Natural killer cell (primary cell): ENCODE data around the gene TACC3. TPM values are rescaled to one million over a fixed set of nuclear protein-coding genes. Genes with fewer than 3 reads are reported as not detected.

Experiments used
- ATAC-seq, 3 donors: fragments of 150-1000 bp in 2 of 3; fragments of 200-7000 bp in 1 of 3; cut with Tn5 transposase; 1 replicate in 1 of 3; 2 replicates in 2 of 3; pipeline ENCODE4 v1.10.0; 2021; ENCODE audit warnings: mild to moderate bottlenecking in 2 of 3, moderate library complexity in 2 of 3
- DNase-seq, 2 donors: peaks; one replicate each; pipeline versions ENCODE4 v3.0.0 to v3.0.0-alpha.2; 2013 to 2021; ENCODE audit warnings: mixed read lengths in 1 of 2
- H3K27ac ChIP-seq: one replicate; pipeline ENCODE4 v1.5.1; 2013; ENCODE audit warnings: mild to moderate bottlenecking, low read length
- H3K27me3 ChIP-seq: one replicate; pipeline ENCODE4 v1.6.1; 2013; ENCODE audit warnings: low read length; ENCODE audit not compliant: control insufficient read depth, insufficient read depth
- H3K36me3 ChIP-seq: one replicate; pipeline ENCODE4 v1.6.1; 2013; ENCODE audit warnings: low read length; ENCODE audit not compliant: control insufficient read depth, insufficient read depth
- H3K4me1 ChIP-seq: one replicate; pipeline ENCODE4 v1.6.1; 2013; ENCODE audit warnings: low read length; ENCODE audit not compliant: control insufficient read depth, insufficient read depth
- H3K4me3 ChIP-seq: one replicate; pipeline ENCODE4 v1.5.1; 2013; ENCODE audit warnings: low read length
- H3K9me3 ChIP-seq: one replicate; pipeline ENCODE4 v1.6.1; 2013; ENCODE audit warnings: low read length; ENCODE audit not compliant: control insufficient read depth, insufficient read depth
- H3K27ac Mint-ChIP-seq, 2 donors: one replicate each; pipeline ENCODE4 v1.8.0; 2022; ENCODE audit warnings: mild to moderate bottlenecking in 2 of 2, mixed read lengths in 2 of 2, moderate library complexity in 1 of 2
- H3K27me3 Mint-ChIP-seq, 2 donors: one replicate each; pipeline ENCODE4 v1.8.0; 2022; ENCODE audit warnings: low read depth in 2 of 2, mixed read lengths in 2 of 2
- H3K36me3 Mint-ChIP-seq: one replicate; pipeline ENCODE4 v1.8.0; 2022; ENCODE audit warnings: mixed read lengths
- H3K4me1 Mint-ChIP-seq, 2 donors: one replicate each; pipeline ENCODE4 v1.8.0; 2022; ENCODE audit warnings: mixed read lengths in 2 of 2
- H3K4me3 Mint-ChIP-seq: one replicate; pipeline ENCODE4 v1.8.0; 2022; ENCODE audit warnings: mild to moderate bottlenecking, moderate library complexity, mixed read lengths
- H3K9me3 Mint-ChIP-seq, 2 donors: one replicate each; pipeline ENCODE4 v1.8.0; 2022; ENCODE audit warnings: mixed read lengths in 2 of 2
- WGBS: methylation state at CpG from one replicate; pipeline ENCODE4 v1.1.7; 2013; ENCODE audit warnings: missing lambda C conversion rate; ENCODE audit not compliant: insufficient coverage; 5-methylcytosine and 5-hydroxymethylcytosine counted together
- intact Hi-C: fragments of 100-400 bp; cut with micrococcal nuclease; formaldehyde crosslinking; loops from one replicate; pipeline ENCODE4 v1.14.2; 2022
- total RNA-seq, 4 donors: library from RNA; stranded (reverse); fragments of 120-200 nt in 1 of 4; gene quantifications; one replicate each; pipeline versions ENCODE4 v1.2.3 to v1.2.4, GENCODE V29; 2013 to 2022
- TF ChIP-seq, protein P1 (sequence below): fragments of 200-600 bp; IDR thresholded peaks from one replicate; pipeline ENCODE4 v1.8.0; 2022; ENCODE audit warnings: antibody characterized with exemption

Gene TACC3
- total RNA-seq, 3 donors from 2014 or later (not counting 1 experiment from before 2014, with no cell fraction given), result 23.4 to 43.7 (median 32.5) TPM

DNA sequence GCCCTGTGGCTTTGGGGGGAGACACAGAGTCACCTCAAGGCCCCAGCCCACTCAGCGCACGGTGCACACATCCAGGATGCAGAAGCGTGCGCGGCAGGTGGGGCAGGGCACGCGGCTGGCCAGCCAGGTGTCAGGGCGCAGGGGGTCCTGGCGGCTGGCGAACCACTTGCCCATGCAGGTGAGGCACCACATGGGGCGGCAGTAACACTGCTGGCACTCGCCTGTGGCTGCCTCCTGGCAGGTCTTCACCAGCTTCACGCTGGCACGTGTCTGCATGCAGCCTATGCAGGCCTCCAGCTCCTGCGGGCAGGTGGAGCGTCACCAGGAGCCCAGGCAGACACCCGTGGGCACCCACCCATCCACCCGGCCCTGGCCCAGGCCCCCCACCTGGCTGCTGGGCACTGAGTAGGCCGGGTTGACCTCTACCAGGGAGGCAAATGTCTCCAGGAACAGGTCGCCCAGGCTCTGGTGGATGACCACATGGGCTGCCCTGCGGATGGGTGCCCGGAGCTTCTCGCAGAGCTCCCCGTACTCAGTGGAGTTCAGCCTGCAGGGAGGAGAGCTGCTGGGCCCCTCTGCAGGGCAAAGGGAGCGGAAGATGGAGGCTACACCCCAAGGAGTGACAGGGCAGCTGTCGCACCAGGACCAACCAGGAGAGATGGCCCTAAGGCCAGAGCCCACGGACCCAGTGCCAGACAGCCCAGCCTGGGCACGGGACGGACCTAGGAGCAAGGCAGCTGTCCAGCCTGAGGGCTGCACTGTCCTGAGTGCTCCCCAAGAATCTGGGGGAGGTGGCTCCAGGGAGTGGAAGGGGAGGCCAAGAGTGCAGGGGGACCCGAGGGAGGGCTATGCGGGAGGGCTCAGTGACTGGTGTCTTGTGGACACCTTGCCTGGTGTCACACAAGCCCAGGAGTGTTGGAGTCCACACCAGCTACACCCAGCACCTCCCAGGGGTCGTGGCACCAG is 3.9 kb upstream of the TACC3 start:
- no peaks in the 10 kb centered on the region for H3K9me3 ChIP-seq
- H3K27ac ChIP-seq, result no peak overlapping the region
- peaks cover 56% of the 10 kb centered on the region for H3K4me1 ChIP-seq
- intact Hi-C loops, result no loop called here
- TF ChIP-seq, protein P1, sequence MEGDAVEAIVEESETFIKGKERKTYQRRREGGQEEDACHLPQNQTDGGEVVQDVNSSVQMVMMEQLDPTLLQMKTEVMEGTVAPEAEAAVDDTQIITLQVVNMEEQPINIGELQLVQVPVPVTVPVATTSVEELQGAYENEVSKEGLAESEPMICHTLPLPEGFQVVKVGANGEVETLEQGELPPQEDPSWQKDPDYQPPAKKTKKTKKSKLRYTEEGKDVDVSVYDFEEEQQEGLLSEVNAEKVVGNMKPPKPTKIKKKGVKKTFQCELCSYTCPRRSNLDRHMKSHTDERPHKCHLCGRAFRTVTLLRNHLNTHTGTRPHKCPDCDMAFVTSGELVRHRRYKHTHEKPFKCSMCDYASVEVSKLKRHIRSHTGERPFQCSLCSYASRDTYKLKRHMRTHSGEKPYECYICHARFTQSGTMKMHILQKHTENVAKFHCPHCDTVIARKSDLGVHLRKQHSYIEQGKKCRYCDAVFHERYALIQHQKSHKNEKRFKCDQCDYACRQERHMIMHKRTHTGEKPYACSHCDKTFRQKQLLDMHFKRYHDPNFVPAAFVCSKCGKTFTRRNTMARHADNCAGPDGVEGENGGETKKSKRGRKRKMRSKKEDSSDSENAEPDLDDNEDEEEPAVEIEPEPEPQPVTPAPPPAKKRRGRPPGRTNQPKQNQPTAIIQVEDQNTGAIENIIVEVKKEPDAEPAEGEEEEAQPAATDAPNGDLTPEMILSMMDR, result no peak
- ATAC-seq, result no peak
- H3K36me3 ChIP-seq, result peaks cover 16% of the 10 kb centered on the region
- Mint-ChIP-seq H3K9me3 (no peaks in the 10 kb centered on the region), H3K27me3 (no peaks in the 10 kb centered on the region), H3K4me3 (no peak overlapping the region), H3K36me3 (no peaks in the 10 kb centered on the region), H3K27ac (no peak overlapping the region), H3K4me1 (peaks cover 6 to 48% of the 10 kb centered on the region in 2 donors)
- H3K4me3 ChIP-seq, result no peak overlapping the region
- 90% methylated on average over 32 of the region's 32 CpGs for WGBS
- DNase-seq, result no peak
- H3K27me3 ChIP-seq, result no peaks in the 10 kb centered on the region

DNA sequence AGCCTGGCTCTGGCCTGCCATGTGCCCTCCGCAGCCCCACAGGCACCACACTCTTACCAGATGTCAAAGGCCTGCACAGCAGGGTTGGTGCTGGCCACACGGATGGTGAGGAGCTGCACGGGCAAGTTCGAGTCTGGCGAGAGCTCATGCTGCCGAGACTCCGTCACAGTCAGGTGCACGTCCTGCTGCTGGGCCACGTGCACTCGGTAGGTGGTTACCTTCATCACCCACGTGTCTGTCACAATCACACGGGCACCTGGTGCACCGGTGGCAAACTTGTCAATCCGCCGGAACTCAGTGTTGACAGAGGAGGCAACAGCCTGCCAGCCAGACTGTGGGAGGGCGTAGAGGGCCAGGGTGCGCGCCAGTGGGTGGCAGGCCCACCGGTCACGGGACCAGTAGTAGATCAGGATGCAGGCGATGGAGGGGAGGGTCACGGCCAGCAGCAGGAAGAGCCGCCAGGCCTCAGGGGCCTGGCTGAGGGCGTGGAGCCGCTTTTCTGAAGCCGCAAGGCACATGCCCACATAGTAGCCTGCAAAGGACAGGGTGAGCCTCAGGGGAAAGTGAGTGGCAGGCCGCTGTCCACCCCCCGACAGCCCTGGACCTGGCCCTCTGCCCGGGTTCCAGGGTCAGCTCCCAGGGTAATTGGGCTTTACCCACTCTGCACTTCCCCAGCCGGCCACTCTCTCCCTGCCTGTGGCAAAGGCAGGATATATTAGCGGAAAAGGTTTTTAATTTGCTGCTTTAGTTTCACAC is 3.0 kb upstream of the TACC3 start:
- no peak for DNase-seq
- H3K9me3 ChIP-seq, result no peaks in the 10 kb centered on the region
- intact Hi-C loops, result no loop called here
- peak overlapping the region; percentile 47 for H3K4me3 Mint-ChIP-seq
- peaks cover 15 to 50% of the 10 kb centered on the region in 2 donors for H3K4me1 Mint-ChIP-seq
- no peak overlapping the region for H3K27ac ChIP-seq
- H3K36me3 ChIP-seq, result peaks cover 16% of the 10 kb centered on the region
- H3K27me3 Mint-ChIP-seq, result no peaks in the 10 kb centered on the region
- no peaks in the 10 kb centered on the region for H3K27me3 ChIP-seq
- H3K4me1 ChIP-seq, result peaks cover 62% of the 10 kb centered on the region
- no peak overlapping the region for H3K4me3 ChIP-seq
- ATAC-seq, result no peak
- H3K36me3 Mint-ChIP-seq, result no peaks in the 10 kb centered on the region
- TF ChIP-seq, protein P1, result no peak
- H3K27ac Mint-ChIP-seq, result peak overlapping the region; percentile 20 to 53
- no peaks in the 10 kb centered on the region for H3K9me3 Mint-ChIP-seq
- 91% methylated on average over 31 of the region's 31 CpGs for WGBS

DNA sequence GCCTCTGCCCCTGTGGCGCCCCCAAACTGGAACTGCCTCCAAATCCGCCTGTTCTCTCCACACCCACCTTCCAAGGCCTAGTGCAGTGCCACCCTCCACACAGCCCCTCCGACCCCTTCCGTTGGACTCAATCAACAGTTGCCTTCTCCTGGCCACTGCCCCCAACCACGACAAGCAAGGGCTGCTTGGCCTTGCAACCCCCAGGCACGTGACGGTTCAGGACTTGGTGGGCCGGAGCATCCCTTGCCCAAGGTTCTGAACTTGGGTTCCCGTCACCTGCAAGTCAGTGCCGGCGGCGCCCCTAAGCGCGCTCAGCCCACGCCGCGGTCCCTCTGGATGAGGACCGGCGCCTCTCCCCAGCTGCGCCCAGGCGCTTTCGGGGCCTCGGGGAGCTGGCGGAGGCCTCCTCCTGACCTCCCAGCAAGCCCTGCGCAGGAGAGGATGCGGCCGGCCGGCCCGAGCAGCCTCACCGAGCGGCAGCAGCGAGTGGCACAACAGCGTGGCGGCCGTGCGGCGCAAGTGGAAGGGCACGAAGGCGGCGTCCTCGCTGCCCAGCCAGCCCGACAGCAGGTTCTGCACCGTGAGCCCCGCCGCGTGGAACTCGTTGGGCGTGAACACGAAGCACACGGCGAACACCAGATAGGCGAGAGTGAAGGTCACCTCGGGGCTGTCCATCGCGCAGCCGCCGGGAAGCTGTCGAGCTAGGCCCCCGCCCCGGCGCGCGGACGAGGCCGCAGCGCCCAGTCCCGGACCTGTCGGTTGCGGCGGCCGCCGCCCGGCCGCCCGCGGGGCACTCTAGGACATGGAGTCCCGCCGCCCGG is 948 bp upstream of the TACC3 start:
- H3K9me3 Mint-ChIP-seq, result no peaks in the 10 kb centered on the region
- TF ChIP-seq, protein P1, result no peak
- intact Hi-C loops, result loop anchor here (5.0 kb wide), 2 partner anchors 38 to 137 kb away; partner anchors contain the start of genes FAM53A and LETM1
- Histone ChIP-seq H3K27ac (peak overlapping the region; percentile 76), H3K36me3 (peaks cover 17% of the 10 kb centered on the region), H3K9me3 (no peaks in the 10 kb centered on the region), H3K4me1 (peaks cover 60% of the 10 kb centered on the region), H3K27me3 (no peaks in the 10 kb centered on the region), H3K4me3 (peak overlapping the region; percentile 50)
- H3K4me3 Mint-ChIP-seq, result peak overlapping the region; percentile 89
- H3K27me3 Mint-ChIP-seq, result no peaks in the 10 kb centered on the region
- no peaks in the 10 kb centered on the region for H3K36me3 Mint-ChIP-seq
- peaks cover 23 to 43% of the 10 kb centered on the region in 2 donors for H3K4me1 Mint-ChIP-seq
- DNase-seq (peak; percentile 51 to 66), ATAC-seq (peak; percentile 24 to 38 (median 27))
- peak overlapping the region; percentile 80 to 93 for H3K27ac Mint-ChIP-seq
- 1% methylated on average over 79 of the region's 79 CpGs for WGBS
